Stimulated activated CD4-positive, alpha-beta T cell treated with anti-CD3 and anti-CD28 coated beads, Interleukin-1b, Interleukin-23, amount 100 ng/mL, for 24 hours (primary cell): ENCODE results near the gene HAPLN2.
"Not testable (repeated sequence)": the region's sequence is repeated elsewhere in the genome, so short reads cannot be mapped to it uniquely, and the experiment has no call there.

ENCODE experiments used
- DNase-seq, 4 experiments: peaks; one replicate each; pipeline ENCODE4 v3.0.0-alpha.2; 2020; ENCODE audit warnings: low read depth in 4 of 4, low spot score in 1 of 4

HAPLN2 gene

DNA sequence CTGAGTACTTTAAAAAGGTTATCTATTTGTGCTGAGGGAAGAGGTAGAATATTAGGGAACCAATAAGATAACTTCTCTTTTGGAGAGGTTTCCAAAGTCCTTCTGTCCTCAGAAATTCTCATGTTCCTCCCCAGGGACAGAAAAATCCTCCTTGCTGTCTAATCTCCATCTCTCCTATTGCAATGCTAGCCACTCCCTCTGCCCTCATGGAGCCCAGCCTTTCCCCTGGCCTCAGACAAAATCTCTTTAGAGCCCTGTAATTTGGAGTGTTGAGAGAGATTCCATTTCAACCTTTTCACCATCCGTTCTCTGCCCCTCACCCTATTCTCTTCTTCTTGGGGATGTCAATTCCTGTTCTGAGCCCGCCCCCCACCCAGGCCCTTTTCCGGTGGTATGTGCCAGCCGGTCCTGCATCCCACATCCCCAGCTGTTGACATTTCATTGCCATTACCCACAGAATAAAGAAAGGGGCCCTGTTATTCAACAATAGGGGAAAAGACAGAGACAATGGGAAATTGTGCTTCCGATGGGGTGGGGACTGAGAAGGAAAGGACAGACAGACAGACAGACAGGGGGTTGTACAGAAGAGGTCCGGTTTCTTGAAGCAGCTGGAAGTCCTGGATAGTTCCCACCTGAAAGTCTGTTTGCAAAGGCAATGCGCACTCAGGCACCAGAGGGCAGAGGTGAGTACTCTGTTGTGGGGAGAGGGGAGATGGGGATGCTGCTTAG is at the start of gene HAPLN2:
Gene HAPLN2 (plus strand): TSS at position 563 of the 729 bp plus-strand sequence. CDS start 4,076 bp downstream, outside the sequence.
- DNase-seq = no peak

DNA sequence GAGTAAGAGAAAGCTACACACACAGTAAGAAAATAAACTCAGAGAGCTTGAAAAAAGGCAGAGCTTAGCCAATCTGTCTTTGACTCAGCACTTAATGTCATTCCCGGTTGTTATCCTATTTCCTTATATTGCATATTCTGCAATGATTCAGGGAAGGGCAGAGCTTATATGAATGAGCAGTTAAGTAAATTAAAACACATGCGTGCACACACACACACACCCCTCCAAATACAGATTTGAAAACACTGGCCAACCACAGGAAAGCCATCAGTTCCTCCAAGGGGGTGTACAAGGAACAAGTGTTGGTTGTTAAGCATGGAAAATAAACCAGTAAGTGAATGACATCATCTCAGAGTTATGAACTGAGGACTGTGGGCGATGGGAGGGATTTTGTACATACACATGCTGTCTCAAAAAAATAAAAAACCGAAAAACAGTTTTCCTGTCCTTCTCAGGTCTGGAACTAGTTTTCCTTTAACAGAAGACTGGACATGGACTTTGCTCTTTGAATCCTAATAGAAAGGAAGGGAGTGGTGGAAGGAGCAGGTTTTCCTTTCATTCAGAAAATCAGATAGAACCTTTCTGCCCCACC is 47.9 kb upstream of the HAPLN2 start:
- no peak for DNase-seq

DNA sequence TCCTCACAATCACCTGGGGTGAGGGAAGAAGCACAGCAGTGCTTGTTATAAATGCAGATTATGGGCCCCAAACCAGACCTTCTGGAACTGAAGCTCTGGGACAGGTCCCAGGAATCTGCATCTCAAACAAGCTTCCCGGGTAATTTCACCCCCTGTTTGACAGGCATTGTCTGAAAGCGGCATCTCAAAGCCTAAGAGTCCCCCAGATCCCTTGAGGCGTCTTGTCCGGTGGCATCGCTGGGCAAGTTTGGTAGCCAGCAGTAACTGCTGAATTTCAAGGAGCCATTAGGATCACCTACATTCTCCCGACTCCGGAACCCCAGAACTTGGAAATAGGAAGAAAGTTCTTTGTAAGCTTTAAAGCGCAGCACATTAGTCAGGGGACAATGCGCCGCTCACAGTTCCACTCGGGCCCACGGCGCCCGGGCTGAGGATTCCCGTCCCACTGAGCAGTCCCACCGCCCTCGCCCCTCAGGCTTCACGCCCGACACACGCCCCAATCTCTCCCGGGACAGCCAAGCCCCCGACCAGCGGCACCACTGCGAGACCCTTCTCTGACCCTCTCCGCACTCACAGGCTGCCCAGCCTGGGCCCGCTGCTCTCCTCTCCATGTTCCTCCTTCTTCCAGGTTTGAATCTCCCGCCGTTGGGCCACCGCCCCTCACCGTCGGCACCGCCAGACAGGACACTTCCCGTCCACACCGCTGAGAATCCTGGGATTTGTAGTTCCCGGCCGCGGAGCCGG is 47.1 kb upstream of the HAPLN2 start, which contains the start of gene IQGAP3:
Gene IQGAP3 (minus strand): TSS at position 647 of the 744 bp plus-strand sequence. CDS start 36 bp downstream, at position 611.
- peak in 3 of 4 experiments; percentile 43 to 61 (median 59) for DNase-seq

DNA sequence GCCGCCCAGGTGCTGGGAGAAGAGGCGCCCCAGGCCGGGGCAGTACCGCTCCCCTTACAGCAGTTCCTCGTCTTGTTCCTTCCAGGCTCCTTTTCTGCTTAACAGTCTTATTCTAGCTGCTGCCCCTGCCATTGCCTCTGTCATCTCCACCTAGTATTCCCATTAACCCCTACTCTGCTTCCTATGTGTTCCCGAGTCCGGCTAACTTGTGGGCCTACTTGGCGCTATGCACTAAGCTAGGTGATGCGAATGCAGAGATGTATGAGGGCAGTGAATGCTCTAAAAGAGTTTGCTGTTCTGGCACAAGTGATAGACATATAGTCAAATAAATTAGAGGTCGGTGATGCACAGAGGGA is 46.6 kb upstream of the HAPLN2 start:
- no peak for DNase-seq

DNA sequence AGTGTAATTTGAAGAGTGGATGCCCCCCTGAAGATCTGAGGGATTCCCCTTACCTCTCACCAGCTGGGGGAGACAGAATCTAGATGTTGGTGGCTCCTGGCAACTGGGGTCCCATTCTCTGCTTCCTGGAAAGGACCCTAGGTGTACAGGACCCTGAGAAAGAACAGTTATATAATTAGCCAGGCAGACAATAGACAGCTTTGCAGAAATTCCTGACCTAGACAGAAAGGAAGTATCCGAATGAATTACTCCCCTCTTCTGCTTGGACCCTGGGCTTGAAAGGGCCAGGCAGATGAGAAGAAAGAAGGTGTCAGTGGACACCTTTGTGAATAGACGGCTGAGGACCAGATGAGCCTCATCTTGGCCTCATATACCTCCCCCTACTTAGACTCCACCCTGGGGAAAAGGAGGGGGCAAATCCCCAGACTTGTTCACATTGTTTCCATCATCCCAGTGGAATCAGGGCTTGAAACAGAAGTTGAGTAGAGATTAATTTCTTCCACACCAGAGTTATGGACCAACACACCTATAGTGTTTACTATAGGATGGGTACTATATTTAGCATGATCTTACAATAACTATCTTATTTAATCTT is 45.1 kb upstream of the HAPLN2 start:
- DNase-seq = no peak

DNA sequence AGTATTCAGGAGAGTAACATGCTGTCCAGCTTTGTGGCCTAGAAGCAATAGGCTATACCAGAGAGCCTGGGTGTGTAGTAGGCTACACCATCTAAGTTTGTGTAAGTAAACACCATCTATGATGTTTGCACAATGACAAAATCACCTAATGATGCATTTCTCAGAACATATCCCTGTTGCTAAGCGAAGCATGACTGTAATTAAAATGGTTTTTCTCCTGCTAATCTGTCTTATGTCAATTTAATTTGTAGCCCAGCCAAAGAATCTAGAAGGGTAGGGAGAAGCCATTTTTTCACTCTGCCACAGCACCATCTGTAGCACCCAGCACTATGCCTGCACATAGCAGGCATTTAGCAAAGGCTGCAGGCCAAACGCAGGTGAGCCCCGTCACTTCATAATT is 41.7 kb upstream of the HAPLN2 start:
- no peak for DNase-seq

DNA sequence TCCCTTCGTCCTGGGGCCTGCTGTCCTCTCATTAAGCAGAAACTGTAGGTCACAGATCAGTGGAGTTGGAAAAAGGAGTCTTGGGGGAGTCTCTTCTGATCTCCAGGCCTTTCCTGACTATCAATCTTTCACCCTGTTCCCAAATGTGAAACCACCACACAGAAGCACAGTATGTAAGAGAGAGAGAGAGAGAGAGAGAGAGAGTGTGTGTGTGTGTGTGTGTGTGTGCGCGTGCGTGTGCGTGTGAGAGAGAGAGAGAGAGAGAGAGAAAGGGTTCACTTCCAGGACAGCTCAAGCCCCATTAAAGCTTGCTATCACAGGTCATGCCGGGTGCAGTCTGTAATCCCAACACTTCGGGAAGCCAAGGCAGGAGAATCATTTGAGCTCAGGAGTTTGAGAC is 41.2 kb upstream of the HAPLN2 start:
- DNase-seq = no peak

DNA sequence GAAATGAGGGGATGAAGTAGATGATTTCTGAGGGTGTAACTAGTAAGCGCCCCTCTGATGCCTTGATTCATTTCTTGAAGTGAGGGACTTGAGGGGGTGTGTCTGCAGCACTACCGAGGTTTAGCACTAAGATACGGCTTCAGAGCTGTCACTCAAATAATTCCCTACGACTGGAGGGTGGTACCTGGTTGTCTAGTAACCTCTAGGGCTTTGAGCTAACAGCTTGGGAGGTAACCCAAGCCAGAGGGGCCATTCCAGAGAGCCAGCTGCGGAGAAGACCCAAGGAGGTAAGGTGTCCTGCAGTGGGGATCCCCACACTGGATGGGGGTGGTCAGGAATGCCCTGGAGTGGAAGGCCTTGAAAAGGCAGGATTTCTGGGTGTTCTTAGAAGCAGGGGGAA is 39.7 kb upstream of the HAPLN2 start, which contains the start of gene TTC24:
Gene TTC24 (plus strand): TSS at position 252 of the 400 bp plus-strand sequence. CDS start 1,642 bp downstream, outside the sequence.
- DNase-seq = no peak

DNA sequence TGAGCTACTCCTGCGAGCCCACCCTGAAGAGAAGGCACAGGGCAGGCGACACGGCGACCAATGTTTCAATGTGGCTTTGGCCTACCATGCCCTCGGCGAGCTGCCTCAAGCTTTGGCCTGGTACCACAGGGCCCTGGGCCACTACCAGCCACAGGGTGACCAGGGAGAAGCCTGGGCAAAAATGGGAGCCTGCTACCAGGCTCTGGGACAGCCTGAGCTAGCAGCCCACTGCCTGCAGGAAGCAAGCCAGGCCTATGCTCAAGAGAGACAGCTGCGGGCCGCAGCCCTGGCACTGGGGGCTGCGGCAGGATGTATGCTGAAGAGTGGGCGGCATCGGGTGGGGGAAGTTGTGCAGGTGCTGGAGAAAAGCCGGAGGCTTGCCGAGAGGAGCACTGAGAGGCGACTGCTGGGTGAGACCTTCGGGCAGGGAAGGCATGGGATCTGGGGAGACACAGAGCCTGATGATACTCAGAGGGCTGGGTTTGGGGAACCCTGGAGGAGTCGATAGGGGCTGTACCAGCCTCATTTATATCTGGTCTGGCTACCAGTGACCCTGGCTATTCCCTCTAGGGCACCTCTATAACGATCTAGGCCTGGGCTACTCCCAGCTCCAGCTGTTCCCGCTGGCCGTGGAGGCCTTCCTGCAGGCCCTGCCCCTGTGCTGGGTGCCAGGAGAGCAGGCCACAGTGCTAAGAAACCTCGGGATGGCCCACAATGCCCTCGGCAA is 37.4 kb upstream of the HAPLN2 start:
- no peak for DNase-seq

DNA sequence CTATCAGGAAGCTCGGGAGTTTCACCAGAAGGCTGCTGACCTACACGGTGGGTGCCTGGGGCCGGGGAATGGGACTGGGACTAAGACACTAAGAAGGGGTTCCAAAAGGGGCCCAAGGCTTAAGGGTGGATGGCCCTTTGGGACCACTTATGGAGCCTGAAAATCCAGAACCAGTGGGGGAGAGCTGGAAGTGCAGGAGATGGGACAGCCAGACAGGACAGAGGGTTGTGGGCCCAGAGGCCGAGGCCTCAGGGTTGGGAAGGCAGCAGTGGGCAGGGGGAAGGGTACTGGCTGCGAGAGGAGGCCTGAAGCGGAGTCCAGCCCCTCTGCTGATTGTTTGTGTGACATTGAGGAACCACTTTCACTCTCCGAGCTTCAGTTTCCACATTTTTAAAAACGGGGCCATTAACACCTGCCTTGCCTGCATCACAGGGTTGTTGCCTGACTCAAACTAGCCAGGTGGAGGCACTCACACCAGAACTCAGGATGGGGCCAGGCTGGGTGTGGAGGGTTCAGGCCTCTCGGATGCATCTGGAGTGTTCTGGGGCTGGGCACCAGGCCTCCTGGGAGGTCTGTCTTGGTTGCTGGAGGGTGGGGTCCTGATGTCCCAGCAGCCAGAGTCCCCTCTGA is 36.7 kb upstream of the HAPLN2 start:
- DNase-seq = no peak

DNA sequence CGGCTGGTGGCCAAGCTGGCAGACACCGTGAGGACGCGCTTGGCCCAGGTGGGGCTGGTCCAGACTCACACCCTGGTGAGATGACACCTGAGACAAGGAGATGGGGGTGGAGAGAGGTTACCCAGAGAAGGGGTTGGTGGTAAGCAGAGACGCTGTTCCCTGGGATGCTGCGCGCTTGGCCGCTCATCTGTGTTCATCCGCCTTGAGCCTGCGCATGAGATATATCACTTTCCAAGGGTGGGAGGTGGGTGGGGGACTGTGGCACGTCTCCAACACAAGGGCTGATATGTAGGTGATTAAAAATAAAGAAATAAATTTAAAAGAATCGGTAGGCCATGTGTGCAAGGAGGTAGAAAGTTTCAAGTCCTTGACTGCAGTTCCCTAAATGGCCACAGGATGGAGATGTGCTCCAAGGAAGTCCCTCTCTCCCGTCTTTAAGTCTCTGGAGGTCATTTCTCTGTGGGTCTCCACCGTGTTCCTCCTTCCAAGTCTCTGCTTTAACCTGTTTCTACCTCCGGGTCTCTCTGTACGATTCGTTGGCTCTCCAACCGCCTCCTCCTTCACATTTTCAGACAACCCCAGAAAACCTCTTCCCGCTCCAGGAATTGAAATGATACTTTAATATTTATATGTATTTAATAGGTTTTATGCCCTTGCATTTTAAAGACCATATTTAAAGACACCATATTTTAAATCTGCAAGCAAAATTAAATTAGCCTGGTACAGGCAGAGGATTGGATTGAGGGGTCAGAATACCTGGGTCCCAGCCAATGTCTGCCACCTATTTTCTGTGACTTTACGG is 35.2 kb upstream of the HAPLN2 start:
- DNase-seq = peak; percentile 52 to 69 (median 66)

DNA sequence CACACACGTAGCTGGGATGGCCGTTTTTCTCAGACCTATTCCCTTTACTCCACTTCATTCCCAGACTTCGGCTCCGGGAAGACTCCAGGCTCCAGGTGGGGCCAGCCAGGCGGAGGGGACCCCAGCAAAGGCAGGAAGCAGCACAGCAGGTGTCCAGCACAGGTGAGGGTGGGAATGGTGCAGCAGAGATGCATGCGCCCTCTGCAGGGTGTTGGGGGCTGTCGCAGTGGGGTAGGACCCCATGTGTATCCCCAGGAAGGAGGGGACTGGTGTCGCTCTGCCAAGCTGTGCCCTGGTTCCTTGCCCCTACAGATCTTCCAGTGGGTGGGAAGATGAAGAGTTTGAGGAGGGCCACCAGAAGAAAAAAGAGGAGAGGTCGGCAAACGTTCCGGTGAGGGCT is 34.4 kb upstream of the HAPLN2 start:
- no peak for DNase-seq

DNA sequence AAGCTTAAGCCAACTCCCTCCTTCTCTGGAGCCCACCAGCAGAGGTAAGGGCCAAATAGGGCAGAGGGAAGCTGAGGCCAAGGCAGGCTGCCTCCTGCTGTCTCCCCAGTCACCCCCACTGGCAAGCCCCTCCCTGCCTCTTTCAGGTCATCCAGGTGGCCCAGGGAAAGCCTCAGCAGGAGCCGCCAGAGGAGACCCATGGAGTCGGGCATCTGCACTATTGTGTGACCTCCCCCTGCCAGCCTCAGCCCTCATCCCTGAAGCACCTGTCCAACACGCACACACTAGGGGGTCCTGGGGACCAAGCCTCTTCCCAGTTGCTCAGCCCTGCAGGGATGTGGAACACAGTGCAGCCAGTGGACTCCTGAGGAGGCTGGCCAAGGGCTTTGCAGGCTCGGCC is 32.9 kb upstream of the HAPLN2 start:
- DNase-seq = no peak

DNA sequence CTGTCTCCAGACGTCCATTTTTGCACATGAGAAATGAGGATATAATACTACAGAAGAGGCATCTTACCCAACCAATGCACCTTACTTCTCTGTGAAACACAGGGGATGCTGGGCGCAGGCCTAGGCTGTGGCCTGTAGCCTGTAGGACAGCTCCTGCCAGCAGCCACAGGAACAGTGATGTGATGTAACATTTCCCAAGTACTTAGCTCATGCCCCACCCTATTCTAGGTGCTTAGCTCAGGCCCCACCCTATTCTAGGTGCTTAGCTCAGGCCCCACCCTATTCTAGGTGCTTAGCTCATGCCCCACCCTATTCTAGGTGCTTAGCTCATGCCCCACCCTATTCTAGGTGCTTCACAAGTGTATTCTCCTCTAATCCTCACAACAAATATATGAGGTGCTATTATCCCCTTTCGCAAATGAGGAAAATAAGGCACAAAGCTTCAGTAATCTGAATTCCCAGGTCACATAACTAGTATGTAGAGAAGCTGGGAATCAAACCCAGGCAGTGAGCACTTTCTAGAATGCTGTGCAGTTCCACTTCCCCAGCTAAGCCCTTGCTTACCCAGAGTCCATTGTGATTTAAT is 32.2 kb upstream of the HAPLN2 start:
- DNase-seq = no peak

DNA sequence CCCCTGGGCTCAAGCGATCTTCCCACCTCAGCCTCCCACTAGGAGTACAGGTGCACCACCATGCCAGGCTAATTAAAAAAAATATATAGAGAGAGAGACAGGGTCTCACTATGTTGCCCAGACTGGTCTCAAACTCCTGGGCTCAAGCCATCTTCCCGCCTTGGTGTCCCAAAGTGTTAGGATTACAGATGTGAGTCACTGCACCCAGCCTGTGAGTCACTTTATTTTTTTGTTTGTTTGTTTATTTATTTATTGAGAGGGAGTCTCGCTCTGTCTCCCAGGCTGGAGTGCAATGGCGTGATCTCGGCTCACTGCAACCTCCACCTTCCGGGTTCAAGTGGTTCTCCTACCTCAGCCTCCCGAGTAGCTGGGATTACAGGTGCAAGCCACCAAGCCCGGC is 31.3 kb upstream of the HAPLN2 start:
- DNase-seq = not testable (repeated sequence)

DNA sequence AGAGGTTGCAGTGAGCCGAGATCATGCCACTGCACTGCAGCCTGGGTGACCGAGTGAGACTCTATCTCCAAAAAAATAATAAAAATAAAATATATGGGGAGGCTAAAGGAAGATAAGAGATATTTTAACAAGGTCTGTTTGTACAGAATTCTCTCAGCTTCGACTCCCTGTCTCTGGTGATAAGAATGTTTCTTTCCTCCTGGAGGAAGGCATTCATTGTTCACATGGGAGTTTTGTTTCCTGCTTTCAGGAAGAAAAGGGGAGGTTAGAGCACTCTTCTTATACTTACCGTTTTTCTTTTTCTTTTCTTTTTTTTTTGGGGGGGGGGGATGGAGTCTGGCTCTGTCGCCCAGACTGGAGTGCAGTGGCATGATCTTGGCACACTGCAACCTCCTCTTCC is 29.7 kb upstream of the HAPLN2 start:
- no peak for DNase-seq

DNA sequence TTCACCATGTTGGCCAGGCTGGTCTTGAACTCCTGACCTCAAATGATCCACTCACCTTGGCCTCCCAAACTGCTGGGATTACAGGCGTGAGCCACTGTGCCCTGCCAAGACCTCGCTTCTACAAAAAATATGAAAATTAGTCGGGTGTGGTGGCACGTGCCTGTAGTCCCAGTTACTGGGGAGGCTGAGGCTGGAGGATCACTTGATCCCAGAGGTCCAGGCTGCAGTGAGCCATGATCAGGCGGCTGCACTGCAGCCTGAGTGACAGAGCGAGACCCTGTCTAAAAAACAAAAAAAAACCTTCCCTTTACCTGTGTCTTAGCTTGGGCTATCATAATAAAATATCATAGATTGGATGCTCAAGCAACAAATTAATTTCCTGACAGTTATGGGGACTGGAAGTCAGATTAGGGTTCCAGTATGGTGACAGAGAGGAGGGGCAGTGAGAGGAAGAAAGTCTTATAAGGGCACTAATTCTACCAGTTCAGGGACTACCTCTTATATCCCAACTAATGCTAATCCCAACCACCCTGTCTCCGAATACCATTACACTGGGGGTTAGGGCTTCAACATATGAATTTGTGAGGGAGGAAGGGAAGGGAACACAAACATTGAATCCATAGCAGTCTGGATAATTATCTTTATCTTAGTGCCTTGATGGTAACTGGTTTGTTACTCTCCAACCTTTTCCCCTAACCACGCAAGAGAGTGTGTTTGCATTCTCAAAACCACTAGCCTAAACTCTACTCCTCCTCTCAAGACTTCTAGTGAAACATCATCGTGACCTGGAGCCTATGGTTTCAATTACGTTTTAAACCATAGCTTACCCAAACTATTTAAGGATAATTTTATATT is 28.7 kb upstream of the HAPLN2 start:
- no peak for DNase-seq

DNA sequence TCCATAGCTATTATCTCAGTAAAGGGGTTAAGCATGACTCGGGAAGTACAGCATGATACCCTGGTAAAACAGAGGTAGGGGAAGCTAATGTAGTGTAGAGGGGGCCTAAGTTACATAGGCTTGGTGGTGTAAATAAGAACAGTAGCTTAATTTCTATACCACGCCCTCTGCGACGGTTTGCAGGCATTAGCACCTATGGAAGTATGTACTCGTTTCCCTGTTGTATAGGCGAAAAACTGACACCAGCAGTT is 28.1 kb upstream of the HAPLN2 start:
- no peak for DNase-seq
